HepG2 (cell line): ENCODE data around the gene TMBIM1. TPM values are rescaled to one million over a fixed set of nuclear protein-coding genes. Genes with fewer than 3 reads are reported as not detected.
"Not testable (repeated sequence)": the region's sequence is repeated elsewhere in the genome, so short reads cannot be mapped to it uniquely, and the experiment has no call there.

Experiments
- ATAC-seq: fragments of 200-7000 bp; cut with Tn5 transposase; 3 replicates; pipeline ENCODE4 v1.9.1; 2020; ENCODE audit warnings: mild to moderate bottlenecking, moderate library complexity
- BruUV-seq: library from RNA; stranded (reverse); fragments of 400-500 nt; replicated peaks from 2 replicates; lab custom pipeline; 2021; lab: Mats Ljungman, UMichigan
- CTCF ChIA-PET: fragments of 300-600 bp; formaldehyde crosslinking; extraction: SDS; loops from one replicate; lab custom pipeline; 2021; ENCODE audit warnings: low total read pairs, inconsistent platforms, low intra/inter-chr PET ratio; lab: Yijun Ruan, JAX
- POLR2A ChIA-PET: fragments of 350-600 bp; sonication (Branson Sonifier 250); formaldehyde crosslinking; loops from one replicate; lab custom pipeline; 2020; ENCODE audit warnings: antibody characterized with exemption, inconsistent platforms; lab: Yijun Ruan, JAX
- DNase-seq: peaks from one replicate; pipeline ENCODE4 v3.0.0-alpha.2; 2015; ENCODE audit warnings: low spot score
- FAIRE-seq: peaks from 3 replicates; lab custom pipeline; 2011; peaks lifted over from hg19 to GRCh38; lab: Jason Lieb, UNC
- H2AFZ ChIP-seq: one replicate; pipeline ENCODE4 v1.6.1; 2011; ENCODE audit warnings: low read length, inconsistent platforms
- H3K27ac ChIP-seq: fragments of 300-600 bp; 3 replicates; pipeline ENCODE4 v1.8.0; 2011; ENCODE audit warnings: mixed run types, mild to moderate bottlenecking, mixed read lengths, low read length, inconsistent platforms; ENCODE audit not compliant: insufficient read depth; ENCODE audit errors: extremely low read length
- H3K27me3 ChIP-seq, 2 experiments: fragments of 200-600 bp in 1 of 2; 2 replicates in 1 of 2; 3 replicates in 1 of 2; pipeline versions ENCODE4 v1.6.0 to v1.8.0; 2011; ENCODE audit warnings: low read length in 2 of 2, mild to moderate bottlenecking in 2 of 2, moderate library complexity in 2 of 2, inconsistent platforms in 1 of 2; ENCODE audit not compliant: insufficient read depth in 2 of 2, control insufficient read depth in 1 of 2
- H3K36me3 ChIP-seq, 2 experiments: fragments of 200-600 bp in 1 of 2; replicated peaks in 1 of 2; 2 replicates in 1 of 2; 3 replicates in 1 of 2; pipeline versions ENCODE4 v1.5.1 to v1.8.0; 2011; ENCODE audit warnings: low read length in 2 of 2, inconsistent platforms in 1 of 2; ENCODE audit not compliant: insufficient read depth in 2 of 2, control insufficient read depth in 1 of 2
- H3K4me1 ChIP-seq: 2 replicates; pipeline ENCODE4 v1.5.1; 2012; ENCODE audit warnings: low read length, inconsistent platforms; ENCODE audit not compliant: insufficient read depth
- H3K4me2 ChIP-seq: 2 replicates; pipeline ENCODE4 v1.6.0; 2011; ENCODE audit warnings: low read depth, low read length, inconsistent platforms
- H3K4me3 ChIP-seq, 3 experiments: fragments of 200-600 bp in 1 of 3; sonication (generic), shearing (Covaris generic) in 1 of 3; replicated peaks in 1 of 3; 2 replicates each; pipeline ENCODE4 v1.5.1; 2011 to 2016; ENCODE audit warnings: low read length in 3 of 3, inconsistent platforms in 2 of 3, low read depth in 2 of 3, mild to moderate bottlenecking in 2 of 3, control low read depth in 1 of 3, mixed read lengths in 1 of 3; ENCODE audit not compliant: insufficient read depth in 1 of 3
- H3K79me2 ChIP-seq: one replicate; pipeline ENCODE4 v1.6.1; 2011; ENCODE audit warnings: low read length, inconsistent platforms; ENCODE audit not compliant: insufficient read depth
- H3K9ac ChIP-seq: 2 replicates; pipeline ENCODE4 v1.6.0; 2011; ENCODE audit warnings: mild to moderate bottlenecking, low read depth, low read length, inconsistent platforms; ENCODE audit not compliant: insufficient read depth
- H3K9me3 ChIP-seq: 2 replicates; pipeline ENCODE4 v1.5.1; 2012; ENCODE audit warnings: mild to moderate bottlenecking, low read length
- H4K20me1 ChIP-seq: 2 replicates; pipeline ENCODE4 v1.6.0; 2011; ENCODE audit warnings: inconsistent platforms, mild to moderate bottlenecking, low read length, moderate library complexity; ENCODE audit not compliant: insufficient read depth
- DNMT3B ChIP-seq: conservative IDR thresholded peaks from 2 replicates; pipeline ENCODE4 v1.6.1; 2016; ENCODE audit warnings: missing biosample characterization, control low read depth
- IKZF1 ChIP-seq: fragments of 450-650 bp; IDR thresholded peaks from 2 replicates; pipeline ENCODE4 v1.7.1; 2016
- U2AF2 ChIP-seq: fragments of 200-400 bp; formaldehyde crosslinking; IDR thresholded peaks from 2 replicates; pipeline ENCODE4 v1.6.1; 2017; ENCODE audit warnings: low read depth, mild to moderate bottlenecking, low read length
- ZNF512 ChIP-seq: sonication (generic); formaldehyde crosslinking; IDR thresholded peaks from 2 replicates; pipeline ENCODE4 v1.4.0; 2020; ENCODE audit warnings: mild to moderate bottlenecking, missing genetic modification reagents
- ZNF761 ChIP-seq: sonication (generic); formaldehyde crosslinking; conservative IDR thresholded peaks from 2 replicates; pipeline ENCODE4 v1.4.0; 2020; ENCODE audit warnings: mild to moderate bottlenecking, missing genetic modification reagents
- WGBS: methylation state at CpG from one replicate; pipeline ENCODE4 v1.1.6; 2017; ENCODE audit warnings: low lambda C conversion rate; 5-methylcytosine and 5-hydroxymethylcytosine counted together
- in situ Hi-C: cut with HindIII; loops from 2 replicates; pipeline ENCODE4 v1.10.0; 2017; ENCODE audit warnings: low pct_unique_long_range_greater_than_20kb; ENCODE audit not compliant: extremely low pct_ligation_motif_present
- intact Hi-C: fragments of 100-400 bp; cut with micrococcal nuclease; formaldehyde crosslinking; loops from one replicate; pipeline ENCODE4 v1.10.0; 2022; ENCODE audit not compliant: unreplicated experiment
- polyA plus RNA-seq, 8 experiments: library from polyadenylated mRNA; depleted of rRNA in 3 of 8; stranded (reverse) in 7 of 8; unstranded in 1 of 8; fragments of >200 nt; fragmentation: Illumina TruSeq in 4 of 8; extraction: Trizol in 4 of 8; gene quantifications; 2 replicates each; pipeline versions ENCODE4 v1.2.1 to v1.2.3, GENCODE V29; 2011 to 2016; ENCODE audit warnings: low read depth in 4 of 8, missing spikeins in 1 of 8, mixed read lengths in 1 of 8; ENCODE audit not compliant: insufficient read depth in 1 of 8
- total RNA-seq, 5 experiments: library from RNA; depleted of rRNA; stranded (reverse); fragments of >200 nt; fragmentation: Illumina TruSeq; extraction: Trizol; gene quantifications; 2 replicates each; pipeline ENCODE4 v1.2.3, GENCODE V29; 2016; ENCODE audit warnings: low read depth in 1 of 5

TMBIM1 gene
- total and polyA plus RNA-seq, 2 of the 13 experiments (the other 11 are each of a cell fraction or from before 2014, with no cell fraction given) = 127 to 139 TPM

GRCh38 chr2:218315397-218315796, 23.1 kb upstream of the TMBIM1 start:
- intact Hi-C loops = no loop called here
- Histone ChIP-seq H3K4me3 (no peak overlapping the region), H3K36me3 (no peaks in the 10 kb centered on the region)
- TF ChIP-seq ZNF761 (CRISPR knock-in tag) (no peak), IKZF1 (no peak), DNMT3B (CRISPR knock-in tag) (0 out of 2 replicates have a peak, but pooled peaks have one; percentile 8)
- TF ChIP-seq, all 625 proteins: peak for 1
- Histone ChIP-seq H2AFZ (no peak overlapping the region), H3K4me1 (peaks cover 73% of the 10 kb centered on the region), H4K20me1 (no peaks in the 10 kb centered on the region), H3K27ac (no peak overlapping the region), H3K9me3 (no peaks in the 10 kb centered on the region), H3K79me2 (no peaks in the 10 kb centered on the region), H3K9ac (no peak overlapping the region), H3K27me3 (no peaks in the 10 kb centered on the region), H3K4me2 (peak overlapping the region; percentile 66)
- ChIA-PET CTCF (no interaction called here), POLR2A (no interaction called here)
- no peak for ATAC-seq
- no peak for FAIRE-seq
- in situ Hi-C loops = no loop called here
- DNase-seq = no peak
- WGBS = 72% methylated on average over 8 of the region's 8 CpGs
- no TSS peak for BruUV-seq

- H3K79me2 ChIP-seq, POLR2A ChIA-PET, DNase-seq, CTCF ChIA-PET, BruUV-seq, intact Hi-C loops, H3K27me3 ChIP-seq, H3K4me3 ChIP-seq, H4K20me1 ChIP-seq, H3K9ac ChIP-seq, H3K4me2 ChIP-seq, FAIRE-seq, H2AFZ ChIP-seq, in situ Hi-C loops, H3K27ac ChIP-seq, H3K9me3 ChIP-seq, H3K36me3 ChIP-seq, ATAC-seq: not testable (repeated sequence)
- peaks cover 78% of the 10 kb centered on the region for H3K4me1 ChIP-seq
- WGBS = 70% methylated on average over 4 of the region's 4 CpGs
- TF ChIP-seq ZNF512 (CRISPR knock-in tag) = peak; percentile 83; the same call in 1 of the 2 replicates
- 0 out of 2 replicates have a peak, but pooled peaks have one; percentile 55 for TF ChIP-seq U2AF2
These were observed 22.5 kb upstream of the TMBIM1 start for GRCh38 chr2:218314764-218315163.
